ENCODE data around the gene PEX1.
"Not testable (repeated sequence)": the region's sequence is repeated elsewhere in the genome, so short reads cannot be mapped to it uniquely, and the experiment has no call there.

PEX1 gene

GRCh38 chr7:92504563-92504962 is 23.8 kb downstream of the PEX1 start:
- FAIRE-seq, result no peak

GRCh38 chr7:92503767-92504166 is 24.6 kb downstream of the PEX1 start:
- no peak for FAIRE-seq

- FAIRE-seq, result no peak
These were observed 29.8 kb downstream of the PEX1 start for GRCh38 chr7:92498557-92498956.

GRCh38 chr7:92496876-92497275 is 31.4 kb downstream of the PEX1 start:
- no peak for FAIRE-seq

GRCh38 chr7:92489634-92490033 is 38.7 kb downstream of the PEX1 start:
- no peak for FAIRE-seq

GRCh38 chr7:92487804-92488203 is 40.5 kb downstream of the PEX1 start:
- no peak for FAIRE-seq

GRCh38 chr7:92485974-92486373 is 42.3 kb downstream of the PEX1 start:
- no peak for FAIRE-seq

- no peak for FAIRE-seq
These were observed 42.9 kb downstream of the PEX1 start for GRCh38 chr7:92485267-92485892.

GRCh38 chr7:92484226-92484625 is 44.1 kb downstream of the PEX1 start:
- FAIRE-seq, result not testable (repeated sequence)

- not testable (repeated sequence) for FAIRE-seq
These were observed 44.7 kb downstream of the PEX1 start for GRCh38 chr7:92483624-92484023.

- not testable (repeated sequence) for FAIRE-seq
These were observed 49.2 kb downstream of the PEX1 start for GRCh38 chr7:92479146-92479545.

- FAIRE-seq, result no peak
These were observed 49.6 kb downstream of the PEX1 start for GRCh38 chr7:92478711-92479110.

GRCh38 chr7:92478095-92478494 is 50.2 kb downstream of the PEX1 start:
- FAIRE-seq, result no peak

- not testable (repeated sequence) for FAIRE-seq
These were observed 50.6 kb downstream of the PEX1 start, which contains the start of gene ERVW-1 for GRCh38 chr7:92477681-92478080. Gene ERVW-1 (minus strand): TSS chr7:92477946. CDS start chr7:92470381, 7,565 bp downstream.

- not testable (repeated sequence) for FAIRE-seq
These were observed 52.3 kb downstream of the PEX1 start for GRCh38 chr7:92475851-92476590.

- FAIRE-seq, result not testable (repeated sequence)
These were observed 53.0 kb downstream of the PEX1 start for GRCh38 chr7:92475261-92475770.

GRCh38 chr7:92473989-92474388 is 54.3 kb downstream of the PEX1 start:
- not testable (repeated sequence) for FAIRE-seq

GRCh38 chr7:92468589-92468988 is 59.7 kb downstream of the PEX1 start:
- not testable (repeated sequence) for FAIRE-seq

GRCh38 chr7:92466682-92467081 is 61.6 kb downstream of the PEX1 start:
- FAIRE-seq, result no peak

- FAIRE-seq, result no peak
These were observed 63.8 kb downstream of the PEX1 start for GRCh38 chr7:92464515-92464914.

- FAIRE-seq, result no peak
These were observed 65.8 kb downstream of the PEX1 start for GRCh38 chr7:92462560-92462959.

GRCh38 chr7:92461027-92462003 is 67.0 kb downstream of the PEX1 start:
- FAIRE-seq, result no peak

GRCh38 chr7:92460510-92460909 is 67.8 kb downstream of the PEX1 start:
- FAIRE-seq, result no peak

Measured in endometrium (tissue), 2 donors.